HG02642 (cell line): ENCODE measurements around the gene PDCD11.

ENCODE experiments used
- ATAC-seq: cut with Tn5 transposase; IDR thresholded peaks from one replicate; pipeline ENCODE4 v1.9.1; 2021; ENCODE audit warnings: mild to moderate bottlenecking; ENCODE audit not compliant: unreplicated experiment, poor library complexity

PDCD11 gene

DNA sequence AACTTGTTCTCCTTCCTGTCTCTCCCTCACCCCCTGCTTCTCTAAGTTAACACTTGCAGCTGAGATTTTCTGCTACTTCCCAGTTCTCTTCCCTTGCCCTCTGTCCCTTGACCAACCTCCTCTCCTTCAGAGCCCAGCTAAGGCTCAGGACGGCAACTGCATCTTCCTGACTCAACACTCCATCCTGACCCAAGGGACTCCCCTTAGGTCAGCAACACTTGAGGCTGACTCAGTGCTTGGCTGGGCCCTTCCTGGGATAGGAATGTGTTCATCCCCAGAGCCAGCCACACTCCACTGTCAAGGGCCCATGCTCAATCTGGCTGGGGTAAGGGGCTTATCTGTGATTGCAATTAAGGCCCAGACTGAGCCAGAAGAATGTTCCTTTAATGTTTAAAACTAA, 52.3 kb downstream of the PDCD11 start:
- ATAC-seq = no peak

DNA sequence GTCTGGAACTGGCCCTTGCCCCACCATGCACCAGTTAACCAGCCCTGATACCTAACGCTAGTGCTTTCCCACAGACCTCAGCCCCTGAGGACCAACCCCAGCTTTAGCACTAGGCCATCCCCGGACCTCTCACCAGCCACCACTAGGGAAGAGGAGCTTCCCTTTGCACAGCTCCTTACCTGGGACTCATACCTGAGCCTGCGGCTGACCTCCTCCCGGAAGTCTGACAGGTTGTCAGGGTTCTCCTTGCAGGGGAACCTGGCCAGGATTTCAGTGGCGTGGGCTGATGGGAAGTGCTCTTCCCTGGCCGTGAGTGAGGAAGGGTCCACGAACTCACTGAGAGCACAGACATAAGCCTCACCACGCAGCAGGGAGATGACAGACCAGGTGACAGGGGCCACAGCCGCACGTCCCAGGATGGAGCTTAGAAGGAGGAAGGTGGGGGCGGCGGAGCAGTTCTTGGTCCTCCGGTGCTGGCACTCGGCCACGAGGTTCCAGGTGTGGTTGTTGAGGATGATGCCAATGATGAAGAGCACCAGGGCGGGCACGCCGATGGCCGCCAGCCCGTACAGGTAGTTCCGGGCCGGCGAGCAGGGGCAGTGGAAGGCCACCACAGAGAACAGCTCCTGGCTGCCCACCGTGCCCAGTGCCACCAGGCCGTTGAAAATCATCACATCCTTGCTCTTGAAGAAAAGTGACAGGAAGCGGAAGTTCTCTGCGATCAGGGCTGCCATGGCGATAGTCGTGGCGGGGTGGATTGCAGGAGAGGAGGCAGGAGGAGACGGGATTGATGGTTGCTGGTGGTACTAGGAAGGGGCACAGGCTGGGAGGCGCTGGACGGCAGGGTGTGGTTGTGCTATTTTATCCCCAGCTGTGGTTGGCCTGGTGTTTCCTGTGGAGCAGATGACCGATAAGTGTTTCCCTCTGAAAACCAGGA, 53.0 kb downstream of the PDCD11 start:
- ATAC-seq = no peak

DNA sequence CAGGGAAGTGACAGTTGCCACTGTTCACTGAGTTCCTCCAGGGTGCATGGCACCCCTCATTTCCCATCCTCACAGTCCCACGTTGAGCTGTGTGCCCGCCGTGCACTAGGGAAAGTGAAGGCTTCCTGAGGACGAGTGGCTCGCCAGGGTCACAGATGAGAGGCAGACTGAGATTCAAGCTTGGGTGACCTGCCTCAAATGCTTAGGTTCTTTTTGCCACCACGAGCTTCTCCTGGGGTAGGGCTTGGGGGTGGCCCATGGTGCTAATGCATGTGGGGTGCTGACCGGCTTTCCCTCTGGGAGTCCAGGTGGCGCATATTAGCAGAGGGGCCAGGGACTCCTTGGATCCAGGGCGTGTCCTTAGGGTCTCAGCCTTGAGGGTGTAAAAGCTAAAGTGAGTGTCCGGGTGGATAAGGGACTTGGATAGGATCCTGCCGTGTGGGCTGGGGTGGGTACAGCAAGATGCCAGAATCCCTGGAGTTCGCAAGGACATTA, 53.8 kb downstream of the PDCD11 start:
- ATAC-seq = no peak

DNA sequence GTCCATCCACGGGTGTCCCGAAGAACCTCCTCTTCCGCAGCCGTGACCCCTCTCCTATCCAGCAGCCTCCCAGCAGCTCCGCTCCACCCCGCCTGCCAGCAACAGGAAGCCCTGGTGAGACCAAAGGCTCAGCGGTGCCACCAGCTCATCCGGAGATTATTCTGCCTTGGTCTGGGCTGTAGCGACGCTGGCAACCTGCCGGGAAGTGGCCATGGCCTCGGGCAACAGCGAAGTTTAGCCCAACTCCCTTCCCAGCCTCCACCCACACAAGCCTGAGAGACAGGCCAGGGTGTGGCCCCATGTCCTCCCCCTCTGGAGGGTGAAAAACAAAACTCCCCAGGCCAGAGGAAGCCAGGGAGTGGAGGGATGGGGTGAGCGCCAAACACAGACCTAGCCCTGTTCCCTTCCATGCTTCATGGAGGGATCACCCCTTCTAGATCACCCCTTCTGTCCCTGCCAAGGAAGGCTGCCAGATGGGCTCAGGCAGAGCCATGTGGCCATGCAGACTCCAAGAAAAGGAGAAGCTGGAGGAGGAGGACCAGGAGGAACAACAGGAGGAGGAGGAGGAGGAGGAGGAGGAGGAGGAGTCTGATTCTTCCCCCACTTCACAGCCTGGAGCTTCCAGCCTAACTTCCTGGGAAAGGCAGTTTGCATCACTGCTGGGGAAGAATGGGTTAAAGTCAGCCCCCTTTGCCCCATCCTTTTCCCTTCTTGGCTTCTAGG, 54.8 kb downstream of the PDCD11 start:
- no peak for ATAC-seq

DNA sequence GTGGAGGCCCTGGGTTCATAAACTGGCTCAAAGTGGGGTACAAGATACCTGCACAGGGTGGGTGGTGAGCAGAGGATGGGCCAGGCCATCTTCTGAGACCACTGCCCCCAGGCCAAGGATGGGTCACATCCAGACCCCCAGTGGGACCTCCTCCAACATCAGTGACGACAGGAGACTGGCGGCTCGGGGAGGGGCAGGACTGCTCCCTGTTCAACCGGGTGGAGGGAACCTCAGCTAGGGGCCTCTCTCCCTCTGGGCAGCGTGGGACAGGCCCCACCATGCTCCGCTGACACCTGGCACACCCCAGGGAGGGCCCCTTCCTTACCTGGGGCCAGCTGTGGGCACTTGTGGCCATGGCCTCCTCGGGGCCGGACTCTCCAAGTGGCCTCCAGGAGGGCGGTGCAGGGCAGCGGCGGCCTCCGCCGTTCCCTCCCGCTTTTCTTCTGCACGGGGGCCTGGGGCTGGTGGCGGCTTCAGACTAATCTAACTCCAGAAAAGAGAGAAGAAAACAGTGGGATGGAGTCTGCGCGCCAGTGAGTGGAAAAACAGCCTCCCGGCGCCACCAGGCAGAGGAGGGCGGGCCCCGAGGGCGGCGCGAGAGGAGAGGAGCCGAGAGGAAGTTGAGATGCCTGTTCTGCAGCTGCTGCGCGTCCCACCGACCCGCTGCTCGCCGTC, 55.5 kb downstream of the PDCD11 start, which contains the start of gene CALHM2:
TSS of gene CALHM2 (minus strand) at position 540 of the 675 bp plus-strand sequence. CDS start 2,429 bp downstream, outside the sequence.
- peak; percentile 67 for ATAC-seq

DNA sequence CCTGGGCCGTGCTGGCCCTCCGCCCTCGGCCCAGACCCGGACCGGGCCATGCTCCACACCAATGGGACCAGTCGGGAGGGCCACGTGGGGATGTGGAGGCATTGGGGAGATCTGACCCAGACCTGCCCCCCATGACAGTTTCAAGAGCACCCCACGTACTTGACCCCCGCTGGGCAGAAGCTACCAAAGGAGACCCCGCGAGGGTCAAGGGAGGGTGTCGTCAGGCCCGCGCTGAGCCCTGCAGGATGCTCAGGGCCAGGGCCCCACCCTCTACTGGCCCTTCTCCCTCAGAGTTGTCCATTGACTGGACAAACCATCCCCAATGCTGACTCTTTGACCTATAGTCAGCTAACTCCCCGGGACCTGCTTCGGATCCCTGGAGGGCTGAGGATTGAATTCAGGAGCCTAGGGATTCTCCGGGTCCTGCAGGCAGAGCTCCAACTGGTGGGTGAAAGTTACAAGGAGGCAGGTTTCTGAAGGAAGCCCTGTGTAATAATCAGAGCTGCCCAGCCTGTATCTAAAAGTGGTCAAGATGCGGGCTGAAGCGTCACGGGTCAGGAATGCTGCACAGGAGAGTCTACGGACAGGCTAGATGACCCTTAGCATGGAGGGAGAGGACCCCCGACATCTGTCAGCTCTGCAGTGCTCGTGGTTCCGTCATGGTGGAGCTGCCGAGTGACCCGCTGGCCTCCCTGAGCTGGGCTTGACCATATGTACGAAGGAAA, 56.2 kb downstream of the PDCD11 start:
- ATAC-seq = no peak

DNA sequence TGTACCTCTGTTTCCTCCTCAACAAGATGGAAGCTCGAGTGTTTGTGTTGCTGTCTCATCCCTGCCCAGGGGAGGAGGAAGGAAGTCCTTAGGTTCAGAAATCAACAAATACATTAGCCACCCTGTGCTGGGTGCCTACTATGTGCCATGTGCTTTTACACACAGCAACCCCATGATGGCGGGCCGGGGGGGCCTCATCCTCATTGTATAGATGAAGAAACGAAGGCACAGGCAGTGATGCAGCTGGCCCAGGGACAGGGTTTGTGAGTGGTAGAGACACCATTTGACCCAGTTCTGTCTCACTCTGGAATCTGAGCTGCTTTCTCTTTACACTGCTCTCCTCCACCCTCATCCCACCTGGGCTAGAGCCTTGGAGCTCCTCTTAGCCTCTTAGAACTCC, 57.6 kb downstream of the PDCD11 start:
- no peak for ATAC-seq

DNA sequence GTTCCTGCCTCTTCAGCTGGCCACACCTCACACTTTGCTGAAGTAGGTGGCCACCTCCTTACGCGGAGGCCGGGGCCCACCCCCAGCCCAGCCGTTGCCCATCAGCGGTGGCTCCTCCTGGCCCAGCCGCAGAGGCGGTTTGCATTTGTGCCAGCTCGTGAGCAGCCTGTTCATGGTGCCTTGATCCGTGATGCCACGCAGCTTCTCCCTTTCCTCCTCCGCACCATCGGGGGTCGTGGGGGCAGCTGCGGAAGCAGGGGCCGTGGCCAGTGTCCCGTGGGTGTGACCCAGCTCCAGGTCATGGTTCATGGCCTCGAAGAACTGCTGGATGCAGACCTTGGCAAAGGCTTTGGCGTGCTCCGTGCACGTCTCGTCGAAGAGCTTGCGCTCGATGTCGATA, 58.8 kb downstream of the PDCD11 start:
- no peak for ATAC-seq

DNA sequence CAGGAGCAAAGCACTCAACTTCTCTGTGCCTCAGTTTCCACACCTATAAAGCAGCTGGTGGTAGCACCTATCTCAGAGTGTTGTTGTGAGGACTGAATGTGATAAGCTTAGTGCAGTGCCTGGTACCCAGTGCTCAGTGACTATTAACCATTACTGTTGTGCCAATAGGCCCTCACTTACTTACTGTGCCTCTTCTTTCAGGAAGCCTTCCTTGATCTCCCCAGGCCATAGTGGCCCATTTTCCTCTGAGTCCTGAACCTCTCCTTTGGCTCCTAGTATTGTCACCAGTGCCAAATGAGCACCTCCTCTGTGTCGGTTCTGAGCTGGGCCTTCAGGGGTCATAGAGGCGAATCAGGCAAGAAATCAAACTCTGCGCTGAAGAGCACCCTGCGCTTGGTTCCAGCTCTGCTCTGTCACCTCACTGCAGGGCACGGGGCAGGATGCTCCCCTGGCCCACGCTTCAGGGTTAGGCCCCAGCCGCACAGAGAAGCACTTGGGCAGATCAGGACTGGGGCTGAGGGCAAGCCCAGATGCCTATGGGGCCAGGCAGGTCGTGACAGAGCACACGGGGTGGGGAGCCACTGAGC, 59.7 kb downstream of the PDCD11 start:
- no peak for ATAC-seq

DNA sequence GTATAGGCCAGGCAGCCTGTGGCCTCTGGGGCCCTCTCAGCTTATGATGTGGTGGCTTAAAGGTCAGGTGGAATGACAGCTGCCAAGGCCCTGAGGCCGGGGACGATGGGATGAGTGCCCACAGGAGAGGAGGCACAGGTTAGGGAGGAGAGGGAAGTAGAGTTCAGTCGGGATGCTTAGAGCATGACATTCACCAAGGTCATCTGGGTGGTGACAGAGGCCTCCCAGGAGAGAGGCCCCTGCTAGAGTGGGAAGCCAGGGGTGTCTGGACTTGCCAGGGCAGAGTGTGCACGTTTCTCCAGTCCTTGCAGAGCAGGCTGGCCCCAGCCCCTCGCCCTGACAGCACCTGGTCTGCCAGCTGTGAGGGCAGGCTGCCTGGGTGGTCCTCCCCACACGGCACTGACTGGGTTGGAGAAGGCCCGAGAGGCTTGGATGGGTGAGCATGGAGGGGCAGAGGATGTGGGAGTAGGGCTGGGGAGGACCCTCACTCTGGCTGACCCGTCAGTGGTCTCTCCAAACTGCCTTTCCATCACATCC, 60.8 kb downstream of the PDCD11 start:
- no peak for ATAC-seq

DNA sequence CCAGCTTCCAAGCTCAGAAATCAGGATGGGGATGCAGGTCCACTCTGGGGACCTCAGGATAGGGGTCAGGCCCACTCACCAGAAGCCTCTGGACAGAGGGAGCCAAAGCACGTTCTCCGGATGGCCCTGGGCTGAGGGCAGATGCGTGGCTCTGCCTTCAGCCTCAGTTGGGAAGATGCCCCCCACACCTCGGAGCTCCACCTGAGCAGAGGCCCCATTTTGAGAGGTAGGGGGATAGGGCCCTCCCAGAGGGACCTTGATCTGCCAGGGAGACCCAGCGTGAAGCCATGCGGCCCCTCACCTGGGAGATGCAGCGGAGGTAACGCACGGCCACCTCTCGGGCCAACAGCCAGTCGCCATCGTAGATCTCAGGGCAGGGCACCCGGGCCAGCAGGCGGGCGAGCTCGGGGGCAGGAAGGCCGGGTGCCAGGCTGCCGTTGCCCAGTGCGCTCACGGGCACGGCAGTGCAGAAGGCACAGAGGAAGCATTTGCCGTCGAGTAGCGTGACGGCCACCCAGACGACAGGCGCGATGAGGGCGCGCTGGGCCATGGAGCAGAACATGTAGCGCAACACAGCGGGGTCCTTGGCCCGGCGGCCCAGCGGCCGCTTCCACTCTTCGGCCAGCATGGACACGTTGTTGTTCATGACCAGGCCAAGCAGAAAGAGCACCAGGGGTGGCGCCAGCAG, 61.6 kb downstream of the PDCD11 start:
- no peak for ATAC-seq

DNA sequence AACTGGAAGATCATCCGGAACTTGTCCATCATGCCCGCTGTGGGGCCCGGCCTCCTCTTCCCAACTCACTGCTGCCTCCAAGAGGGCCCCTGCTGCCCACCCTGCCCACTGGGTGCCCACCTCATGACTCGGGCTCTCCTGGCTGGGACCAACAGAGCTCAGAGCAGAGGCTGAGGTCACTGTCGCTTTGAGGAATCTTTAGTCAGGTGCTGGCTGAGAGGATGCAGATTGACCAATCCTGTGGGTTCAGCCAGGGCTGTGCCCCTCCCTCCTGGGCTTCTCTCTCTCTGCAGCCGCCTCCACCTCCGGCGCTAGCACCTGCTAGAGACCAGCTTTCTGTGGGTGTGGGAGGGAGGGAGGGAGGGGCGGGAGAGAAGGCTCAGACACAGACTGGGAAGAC, 62.3 kb downstream of the PDCD11 start, which contains the start of gene CALHM1:
TSS of gene CALHM1 (minus strand) at position 181 of the 400 bp plus-strand sequence. CDS start at position 32, 149 bp downstream.
- ATAC-seq = peak; percentile 67

DNA sequence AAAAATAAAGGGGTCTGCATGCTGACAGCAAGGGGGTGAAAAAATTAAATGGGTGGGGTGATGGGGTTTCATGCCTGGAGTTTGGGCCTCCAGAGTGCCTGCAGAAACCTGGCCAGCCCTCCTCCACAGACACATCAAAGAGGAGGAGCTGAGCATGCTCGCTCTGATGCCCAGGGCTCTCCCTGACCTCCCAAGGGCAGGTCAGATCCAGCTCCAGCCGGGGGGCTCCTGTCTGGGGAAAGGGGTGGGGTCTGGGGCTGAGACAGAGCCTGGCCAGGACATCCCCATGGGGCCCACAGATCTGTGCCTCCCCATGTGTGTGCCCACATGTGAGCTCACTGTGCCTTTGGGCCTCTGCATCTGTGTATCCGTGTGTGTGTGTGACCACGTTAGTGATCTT, 63.2 kb downstream of the PDCD11 start:
- ATAC-seq = no peak

DNA sequence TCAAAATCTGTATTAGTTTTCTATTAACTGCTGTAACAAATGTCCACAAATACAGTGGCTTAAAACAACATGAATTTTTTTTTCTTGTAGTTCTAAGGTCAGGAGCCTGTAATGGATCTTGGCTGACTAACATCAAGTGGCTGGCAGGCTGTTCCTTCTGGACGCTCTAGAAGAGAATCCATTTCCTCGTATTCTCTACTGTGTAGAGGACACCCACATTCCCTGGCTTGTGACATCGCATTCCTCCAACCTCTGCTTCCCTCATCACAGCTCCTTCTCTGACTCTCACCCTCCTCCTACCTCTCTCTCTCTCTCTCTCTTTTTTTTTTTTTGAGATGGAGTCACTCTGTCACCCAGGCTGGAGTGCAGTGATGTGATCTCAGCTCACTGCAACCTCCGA, 67.1 kb downstream of the PDCD11 start:
- no peak for ATAC-seq

DNA sequence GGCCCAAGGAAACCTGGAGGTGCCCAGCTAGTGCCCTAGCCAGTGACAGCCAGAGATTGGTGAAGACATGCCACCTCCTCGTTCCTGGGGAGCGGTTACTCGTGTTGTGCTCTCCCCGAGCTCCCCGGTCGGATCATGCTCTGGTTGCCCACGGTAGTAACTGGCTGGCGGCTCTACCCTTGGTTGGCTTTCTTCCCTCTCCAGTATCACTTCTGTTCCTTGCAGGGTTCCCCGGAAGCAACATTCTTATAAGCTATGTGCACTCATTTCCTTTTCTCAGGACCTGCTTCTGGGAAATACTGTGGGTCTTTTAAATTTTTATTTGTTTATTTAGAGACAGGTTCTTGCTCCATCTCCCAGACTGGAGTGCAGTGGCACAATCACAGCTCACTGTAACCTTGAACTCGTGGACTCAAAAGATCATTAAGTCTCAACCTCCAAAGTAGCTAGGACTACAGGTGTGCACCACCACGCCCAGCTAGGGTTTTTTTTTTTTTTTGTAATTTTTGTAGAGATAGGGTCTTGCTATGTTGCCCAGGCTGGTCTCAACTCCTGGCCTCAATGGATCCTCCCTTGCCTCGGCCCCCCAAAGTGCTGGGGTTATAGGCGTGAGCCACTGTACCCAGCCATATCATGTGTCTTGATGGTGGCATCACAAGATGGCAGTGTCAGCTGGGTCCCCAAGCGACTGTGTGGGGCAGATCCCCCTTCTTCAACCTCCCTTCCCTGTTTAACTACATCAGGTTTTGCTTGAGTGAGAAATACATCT, 69.2 kb downstream of the PDCD11 start:
- ATAC-seq = no peak

DNA sequence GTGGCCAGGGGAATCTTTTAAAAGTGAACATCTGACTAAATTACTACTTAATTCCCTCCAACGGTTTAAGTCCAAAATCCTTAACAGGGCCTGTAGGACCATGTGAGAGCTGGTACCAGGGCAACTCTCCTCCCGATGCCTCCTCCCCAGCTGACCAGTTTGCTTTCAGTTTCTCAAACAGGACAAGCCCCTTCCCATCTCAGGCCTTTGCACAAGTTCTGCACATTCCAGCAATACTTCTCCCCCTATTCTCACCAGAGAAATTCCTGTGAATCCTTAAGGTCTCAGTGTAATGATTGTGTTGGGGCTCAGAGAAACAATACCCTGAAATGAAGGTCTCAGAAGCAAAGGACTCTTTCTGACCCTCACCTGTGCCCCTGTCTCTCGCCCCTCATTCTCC, 70.3 kb downstream of the PDCD11 start:
- no peak for ATAC-seq

DNA sequence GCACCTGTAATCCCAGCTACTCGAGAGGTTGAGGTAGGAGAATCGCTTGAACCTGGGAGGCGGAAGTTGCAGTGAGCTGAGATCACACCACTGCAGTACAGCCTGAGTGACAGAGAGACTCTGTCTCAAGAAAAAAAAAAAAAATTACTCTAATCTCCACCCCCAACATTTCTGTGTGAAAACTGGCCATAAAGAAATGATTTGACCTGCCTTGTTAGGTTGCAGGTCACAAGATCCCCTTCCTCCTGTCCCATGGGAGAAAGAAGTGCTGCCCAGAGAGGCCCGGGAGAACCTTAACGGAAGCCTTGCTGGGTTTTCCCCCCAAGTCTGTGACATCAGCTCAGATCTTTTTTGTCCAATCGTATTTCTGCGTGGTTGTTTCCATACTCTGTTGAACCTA, 71.0 kb downstream of the PDCD11 start:
- ATAC-seq = peak; percentile 31

DNA sequence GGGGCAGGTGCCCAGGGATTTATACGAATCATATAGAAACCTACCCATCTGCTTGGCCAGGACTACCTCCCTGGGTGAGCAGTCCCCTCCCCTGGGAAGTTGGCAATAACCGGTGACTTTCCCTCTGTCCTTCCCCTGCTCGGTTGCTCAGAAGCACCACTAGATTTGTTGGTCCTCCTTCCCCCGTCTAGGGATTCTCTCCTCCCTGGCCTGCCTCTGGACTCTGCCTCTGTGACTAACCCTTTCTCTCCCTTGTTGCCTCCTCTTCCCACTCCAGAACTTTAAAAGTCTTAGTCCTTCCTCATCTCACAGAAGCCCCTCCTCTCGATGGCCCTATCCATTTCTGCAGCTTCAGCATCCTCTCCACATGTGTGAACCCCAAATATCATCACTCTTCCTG, 72.8 kb downstream of the PDCD11 start:
- no peak for ATAC-seq
